Measurements from ENCODE around the gene CAMKK1. TPM values are rescaled to one million over a fixed set of nuclear protein-coding genes. Genes with fewer than 3 reads are reported as not detected.
A peak's percentile ranks its signal among the peaks of the same experiment; 100 is the strongest.

CAMKK1 gene
- total RNA-seq, 1 donor from 2014 or later: 3.4 TPM

DNA sequence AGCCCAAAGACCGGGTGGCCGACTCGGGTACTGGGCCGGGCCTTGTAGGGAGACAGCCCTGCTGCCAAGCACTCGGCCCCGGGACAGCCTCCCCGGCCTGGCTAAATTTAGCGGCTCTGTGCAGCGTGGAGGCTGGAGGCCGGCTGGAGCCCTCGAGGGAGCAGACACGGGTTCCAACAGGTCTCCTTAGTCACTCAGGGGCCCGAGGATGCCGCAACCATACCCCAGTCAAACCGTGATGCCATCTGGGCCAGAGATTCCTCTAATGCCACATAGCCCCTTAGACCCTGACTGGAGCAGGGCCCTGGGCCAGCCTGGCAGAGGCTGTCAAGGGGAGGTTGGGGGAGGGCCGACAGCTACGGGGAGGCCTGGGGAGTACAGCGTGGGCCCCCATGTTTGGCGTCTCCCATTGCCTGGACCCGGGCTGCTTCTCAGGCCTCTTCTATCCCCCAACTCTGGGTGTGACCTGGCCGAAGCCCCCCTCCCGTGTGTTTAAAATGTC lies 26.3 kb upstream of the CAMKK1 start:
- ATAC-seq (peak; percentile 52), DNase-seq (peak; percentile 59)
- intact Hi-C loops (cut with micrococcal nuclease): no loop called here

DNA sequence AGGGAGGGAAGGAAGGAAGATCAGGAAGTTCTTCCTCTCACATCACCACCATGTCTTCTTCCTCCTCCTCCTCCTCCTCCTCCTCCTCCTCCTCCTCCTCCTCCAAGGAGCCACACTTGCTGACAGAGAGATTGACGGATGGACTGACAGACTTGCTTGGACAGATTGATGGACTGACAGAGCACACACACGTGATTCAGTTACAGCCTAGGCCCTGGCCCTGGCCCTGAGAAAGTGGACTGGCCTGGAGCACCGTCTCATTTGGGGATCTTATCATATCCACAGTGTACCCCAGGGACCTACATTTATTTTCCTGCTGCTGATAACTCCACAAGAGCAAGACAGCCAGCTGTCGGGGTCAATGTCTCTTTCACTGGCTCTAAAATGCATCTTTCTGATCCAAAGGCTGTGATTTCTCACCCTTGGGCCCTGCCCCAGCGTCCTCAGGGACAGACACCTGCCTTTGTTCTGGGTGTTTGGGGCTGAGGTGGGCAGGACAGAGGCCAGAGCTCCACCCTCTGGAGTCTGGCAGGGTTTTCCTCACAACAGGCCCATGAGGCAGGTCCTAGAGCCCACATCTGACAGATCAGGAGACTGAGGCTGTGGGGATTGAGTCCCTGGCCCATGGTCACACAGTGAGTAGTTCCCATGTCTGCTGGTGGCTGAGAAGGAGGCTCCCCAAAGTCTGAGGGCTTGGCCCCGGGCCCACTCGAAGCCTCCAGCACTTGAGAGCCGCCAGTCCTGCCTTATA lies 25.7 kb upstream of the CAMKK1 start:
- intact Hi-C loops (cut with micrococcal nuclease): no loop called here
- ATAC-seq: peak; percentile 71

DNA sequence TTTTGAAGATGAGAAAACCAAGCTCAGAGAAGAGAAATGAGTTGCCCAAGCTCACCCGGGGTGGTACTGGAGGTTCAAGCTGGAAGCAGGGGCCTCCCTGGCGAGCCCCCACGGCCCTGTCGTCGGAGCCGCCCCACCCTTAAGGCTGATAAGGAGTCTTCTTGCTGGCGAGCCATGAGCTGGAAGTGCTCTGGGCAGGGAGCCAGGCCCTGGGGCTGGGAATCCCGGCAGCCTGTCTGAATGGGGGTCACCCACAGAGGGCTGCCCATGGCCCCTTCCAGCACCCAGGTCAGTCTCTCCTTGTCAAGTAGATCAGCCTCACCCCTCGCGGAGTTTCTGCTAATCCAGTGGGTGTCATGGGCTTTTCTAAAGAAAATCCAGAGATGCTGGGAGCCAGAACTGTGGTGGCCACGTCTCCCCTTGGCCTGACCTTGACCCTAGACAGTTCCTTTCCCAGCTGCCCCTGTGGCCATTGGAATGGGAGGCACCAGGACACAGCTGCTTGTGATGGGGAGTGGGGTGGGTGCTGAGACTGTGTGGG lies 24.6 kb upstream of the CAMKK1 start:
- intact Hi-C loops (cut with micrococcal nuclease): no loop called here
- DNase-seq (peak; percentile 78), ATAC-seq (peak; percentile 38)

More for the DNA sequence above, 25.7 kb upstream of the CAMKK1 start:
- DNase-seq: no peak

- intact Hi-C loops (cut with micrococcal nuclease): no loop called here
- ATAC-seq: no peak
- DNase-seq: no peak
These were observed 24.0 kb upstream of the CAMKK1 start for GRCh38 chr17:3916825-3917224.

GRCh38 chr17:3915995-3916696 lies 23.3 kb upstream of the CAMKK1 start, which contains the start of gene P2RX1:
P2RX1 (minus strand) TSS chr17:3916465; CDS start chr17:3916225, 240 bp downstream.
- intact Hi-C loops (cut with micrococcal nuclease): no loop called here
- no peak for DNase-seq
- ATAC-seq: peak; percentile 3

DNA sequence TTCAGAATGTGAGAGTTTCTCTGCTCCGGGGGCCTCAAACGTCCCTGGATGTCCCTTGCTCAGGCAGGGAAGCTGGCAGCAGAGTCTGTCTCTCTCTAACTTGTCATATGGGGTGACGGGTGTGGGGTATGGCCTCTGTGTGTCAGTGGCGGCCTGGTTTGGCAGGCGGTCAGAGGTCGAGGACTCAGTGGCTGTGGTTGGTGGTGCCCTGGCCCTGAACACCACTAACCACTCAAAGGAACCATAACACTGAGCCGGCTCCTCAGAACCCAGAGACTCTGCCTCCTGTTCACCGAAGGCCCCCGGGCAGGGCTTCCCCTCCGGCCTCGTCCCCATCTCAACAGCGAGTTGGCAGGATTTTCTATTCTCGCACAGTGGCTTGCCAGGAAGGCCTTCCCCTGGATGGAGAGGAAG lies 22.7 kb upstream of the CAMKK1 start:
- no peak for DNase-seq
- intact Hi-C loops (cut with micrococcal nuclease): no loop called here
- ATAC-seq: no peak

DNA sequence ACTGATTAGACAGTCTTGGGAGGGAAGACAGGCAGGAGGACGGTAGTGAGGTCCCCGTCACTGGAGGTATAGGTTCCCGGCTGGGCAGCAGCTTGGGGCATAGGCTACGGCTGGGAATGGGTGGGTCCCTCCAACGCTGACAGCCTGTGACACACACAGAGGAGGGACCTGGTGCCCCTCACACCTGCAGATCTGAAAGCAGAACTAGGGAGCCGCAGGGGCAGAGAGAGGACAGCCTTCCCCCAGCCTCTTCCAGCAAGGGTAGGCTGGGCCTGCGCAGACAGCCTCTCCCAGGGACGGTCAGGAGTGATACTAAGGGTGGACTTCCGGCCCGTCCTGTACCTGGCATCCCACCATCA lies 21.4 kb upstream of the CAMKK1 start:
- DNase-seq (no peak), ATAC-seq (no peak)
- intact Hi-C loops (cut with micrococcal nuclease): no loop called here

DNA sequence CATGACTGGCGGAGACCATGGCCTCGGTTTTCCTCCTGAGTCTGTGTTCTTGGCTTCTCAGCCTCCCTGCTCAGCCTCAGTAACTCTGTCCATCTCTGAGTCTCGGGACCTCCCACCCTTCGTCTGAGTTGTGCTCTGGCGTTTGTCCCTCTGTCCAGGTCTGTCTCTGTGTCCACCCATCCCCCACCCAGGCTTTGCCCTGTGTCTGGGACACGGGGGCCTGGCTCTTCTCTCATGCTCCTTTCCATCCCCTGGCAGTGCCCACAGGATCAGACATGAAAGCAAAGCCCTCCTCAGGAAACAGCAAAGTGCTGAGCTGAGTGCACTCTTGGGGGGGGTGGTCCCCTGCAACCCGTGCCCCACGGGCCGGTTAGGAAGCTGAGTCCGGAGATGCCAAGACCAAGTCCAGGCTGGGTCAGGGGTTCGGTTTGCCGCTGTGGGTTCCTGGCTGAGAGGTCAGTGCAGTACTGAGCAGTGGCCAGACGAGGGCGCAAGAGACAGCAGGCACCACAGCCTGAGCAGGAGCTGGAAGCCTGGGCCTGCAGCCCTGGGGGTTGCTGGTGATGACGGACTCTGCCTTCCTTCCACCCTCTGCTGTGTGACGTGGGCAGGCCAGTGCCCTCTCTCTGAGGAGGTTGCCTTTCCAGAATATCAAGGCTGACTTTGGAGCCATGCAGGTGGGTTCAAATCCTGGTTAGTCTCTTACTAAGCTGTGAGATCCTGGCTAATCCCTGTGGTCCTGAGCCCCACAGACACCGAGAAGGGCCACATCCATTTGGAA lies 20.9 kb upstream of the CAMKK1 start:
- intact Hi-C loops (cut with micrococcal nuclease): no loop called here
- peak; percentile 86 for DNase-seq

GRCh38 chr17:3912827-3913226 lies 20.0 kb upstream of the CAMKK1 start:
- DNase-seq (no peak), ATAC-seq (no peak)
- intact Hi-C loops (cut with micrococcal nuclease): no loop called here

More for the DNA sequence above, 20.9 kb upstream of the CAMKK1 start:
- peak; percentile 69 for ATAC-seq

DNA sequence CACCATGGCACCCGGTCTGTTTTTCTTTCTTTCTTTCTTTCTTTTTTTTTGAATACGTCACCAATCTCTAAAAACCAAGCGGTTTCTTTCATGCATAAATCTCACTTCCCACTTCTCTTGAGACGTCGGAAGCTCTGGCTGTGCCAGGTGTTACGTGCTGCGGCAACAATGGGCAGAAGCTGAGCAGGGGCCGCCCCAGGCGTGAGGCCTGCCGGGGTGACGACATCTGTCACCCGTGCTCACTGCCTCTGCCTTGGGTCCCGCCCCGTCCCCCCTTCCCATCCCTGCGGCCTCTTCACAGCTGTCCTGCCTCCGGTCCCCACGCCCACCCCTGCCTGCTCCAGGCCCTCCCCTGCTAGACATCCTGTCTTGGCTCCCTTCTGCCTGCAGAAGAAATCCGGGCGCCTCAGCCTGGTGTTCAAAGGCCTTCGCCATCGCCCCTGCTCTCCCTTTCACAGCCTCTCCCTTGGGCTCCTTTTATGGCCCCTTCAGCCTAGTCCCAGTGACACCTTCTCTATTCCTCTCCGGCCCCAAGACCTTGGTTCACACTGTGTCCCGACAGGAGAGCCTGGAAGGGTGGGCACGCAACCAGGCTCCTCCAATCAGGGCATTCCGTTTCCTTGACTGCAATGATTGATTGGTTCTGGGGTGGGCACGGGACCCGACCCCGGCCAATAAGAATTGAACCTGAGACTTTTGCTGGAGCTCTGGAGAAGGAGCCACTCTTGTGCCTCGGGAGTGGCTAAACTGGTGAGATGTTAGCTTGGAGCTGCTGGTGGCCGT lies 18.6 kb upstream of the CAMKK1 start:
- DNase-seq: peak; percentile 55
- intact Hi-C loops (cut with micrococcal nuclease): no loop called here
- ATAC-seq: peak; percentile 26

GRCh38 chr17:3910420-3911270 lies 17.8 kb upstream of the CAMKK1 start:
- intact Hi-C loops (cut with micrococcal nuclease): no loop called here
- no peak for DNase-seq
- no peak for ATAC-seq

GRCh38 chr17:3909257-3909656 lies 16.4 kb upstream of the CAMKK1 start:
- ATAC-seq: no peak
- intact Hi-C loops (cut with micrococcal nuclease): no loop called here
- no peak for DNase-seq

DNA sequence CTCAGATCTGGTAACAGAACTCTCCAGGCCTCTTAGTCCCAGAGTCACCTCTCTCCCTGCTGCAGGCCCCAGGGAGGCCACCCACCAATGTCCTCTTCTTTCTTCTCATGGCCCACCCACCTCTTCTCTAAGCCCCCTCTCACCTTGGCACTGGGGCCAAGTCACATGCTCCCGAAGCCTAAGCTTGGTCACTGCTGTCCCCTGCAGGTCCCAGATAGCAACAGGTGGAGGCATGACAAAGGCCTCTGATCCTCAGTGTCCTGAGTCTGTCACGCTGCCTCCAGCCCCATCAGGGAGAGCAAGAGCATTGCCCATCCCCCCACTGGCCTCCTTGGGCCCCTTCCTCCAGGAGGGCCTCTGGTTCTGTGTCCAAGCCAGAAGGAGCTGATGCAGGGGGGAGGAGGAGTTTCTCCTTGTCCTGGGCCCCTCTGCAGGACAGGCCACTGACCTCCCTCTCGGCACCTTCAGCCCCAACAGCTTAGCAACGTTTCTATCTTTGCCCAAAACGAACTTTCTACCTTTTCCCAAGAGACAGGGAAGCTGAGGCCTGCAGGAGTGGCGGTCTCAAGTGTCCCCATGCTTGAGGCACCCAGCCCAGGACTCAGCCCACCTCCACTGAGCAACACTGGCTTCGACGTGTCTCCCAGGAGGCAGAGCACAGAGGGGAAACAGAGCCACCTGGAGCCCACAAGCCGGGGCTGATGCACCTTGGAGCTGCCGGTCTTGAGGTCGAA lies 14.8 kb upstream of the CAMKK1 start:
- ATAC-seq: no peak
- intact Hi-C loops (cut with micrococcal nuclease): no loop called here

GRCh38 chr17:3906881-3907280 lies 14.0 kb upstream of the CAMKK1 start:
- no peak for DNase-seq
- ATAC-seq: no peak
- intact Hi-C loops (cut with micrococcal nuclease): no loop called here

More for the DNA sequence above, 14.8 kb upstream of the CAMKK1 start:
- DNase-seq: no peak

DNA sequence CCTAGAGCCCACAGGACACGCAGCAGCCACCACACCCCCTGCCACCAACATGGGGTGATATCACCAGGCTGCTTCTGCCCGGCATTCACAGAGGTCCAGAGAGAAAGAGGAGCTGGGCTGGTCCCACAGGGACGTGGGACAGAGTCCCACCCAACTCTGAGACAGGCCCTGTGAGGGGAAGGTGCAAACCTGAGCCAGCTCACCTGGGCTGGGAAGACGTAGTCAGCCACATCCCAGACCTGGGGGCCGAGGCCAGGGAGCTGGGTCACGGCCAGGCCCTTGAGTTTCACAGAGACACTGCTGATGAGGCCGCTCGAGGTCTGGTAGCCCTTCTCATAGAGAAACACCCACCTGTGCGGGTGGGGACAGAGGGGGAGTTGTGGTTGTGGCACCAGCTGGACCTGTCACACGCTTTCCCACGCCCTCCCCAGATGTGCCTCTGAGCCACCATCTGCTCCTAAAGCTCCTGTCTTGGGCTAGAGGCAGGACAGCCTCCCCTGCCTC lies 12.2 kb upstream of the CAMKK1 start:
- no peak for ATAC-seq
- DNase-seq: no peak
- intact Hi-C loops (cut with micrococcal nuclease): no loop called here

- DNase-seq (no peak), ATAC-seq (no peak)
- intact Hi-C loops (cut with micrococcal nuclease): no loop called here
These were observed 11.6 kb upstream of the CAMKK1 start for GRCh38 chr17:3904501-3904900.

DNA sequence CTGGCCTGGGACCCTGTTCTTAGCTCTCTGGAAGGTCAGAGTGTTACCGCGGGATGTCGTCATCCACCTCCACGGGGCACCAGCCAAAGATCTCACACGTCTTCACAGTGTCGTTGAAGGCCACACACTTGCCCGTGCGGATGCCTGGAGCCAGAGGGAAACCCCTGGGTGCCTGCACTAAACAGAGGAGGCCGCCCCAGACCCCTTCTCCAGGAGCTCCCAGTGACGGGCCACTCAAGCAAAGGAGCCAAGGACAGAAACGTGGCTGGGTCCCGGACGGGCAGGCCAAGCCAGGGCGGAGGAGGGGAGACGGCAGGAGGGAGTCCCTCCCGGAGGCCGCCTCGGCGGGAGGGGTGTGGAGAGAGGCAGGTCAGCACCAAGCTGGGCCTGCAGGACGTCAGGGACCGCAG lies 11.0 kb upstream of the CAMKK1 start:
- no peak for ATAC-seq
- intact Hi-C loops (cut with micrococcal nuclease): no loop called here

More for the DNA sequence above, 11.0 kb upstream of the CAMKK1 start:
- no peak for DNase-seq
